HEK293T (cell line): ENCODE data around the gene CHST15.

Experiments
- FOXK2 ChIP-seq: fragments of 450-650 bp; IDR thresholded peaks from 2 replicates; pipeline ENCODE4 v1.6.1; 2016; ENCODE audit warnings: mild to moderate bottlenecking
- FOXM1 ChIP-seq: fragments of 450-650 bp; IDR thresholded peaks from 2 replicates; pipeline ENCODE4 v1.6.1; 2017; ENCODE audit warnings: mild to moderate bottlenecking, borderline replicate concordance
- HDGF ChIP-seq: fragments of 450-650 bp; IDR thresholded peaks from 2 replicates; pipeline ENCODE4 v1.6.1; 2017; ENCODE audit warnings: antibody characterized with exemption, borderline replicate concordance
- LEF1 ChIP-seq: fragments of 450-650 bp; IDR thresholded peaks from 2 replicates; pipeline ENCODE4 v1.6.1; 2017; ENCODE audit warnings: mild to moderate bottlenecking, borderline replicate concordance
- SP1 ChIP-seq: fragments of 450-650 bp; IDR thresholded peaks from 2 replicates; pipeline ENCODE4 v1.6.1; 2017
- SUZ12 ChIP-seq: fragments of 450-650 bp; IDR thresholded peaks from 2 replicates; pipeline ENCODE4 v1.6.1; 2016; ENCODE audit warnings: mild to moderate bottlenecking
- TARDBP ChIP-seq: fragments of 450-650 bp; IDR thresholded peaks from 2 replicates; pipeline ENCODE4 v1.6.1; 2016
- ZNF384 ChIP-seq: fragments of 450-650 bp; IDR thresholded peaks from 2 replicates; pipeline ENCODE4 v1.6.1; 2016

GRCh38 chr10:124026589-124026939 lies 66.8 kb downstream of the CHST15 start:
- TF ChIP-seq SUZ12 (no peak), HDGF (no peak), FOXK2 (no peak), ZNF384 (no peak), TARDBP (no peak), SP1 (no peak), FOXM1 (no peak), LEF1 (no peak)
